Measurements from ENCODE around the gene GLRA2.

- TF ChIP-seq CTCF (IDR thresholded peaks at IDR 0.05 in 4 of 5, conservative IDR thresholded peaks at IDR 0.05 in 1 of 5) (no peak), POLR2A (IDR thresholded peaks at IDR 0.05) (no peak)
These were observed 246.1 kb downstream of the GLRA2 start for GRCh38 chrX:14775416-14775815.

All from gastrocnemius medialis (tissue), 4 donors.